HG02759 (cell line): ENCODE results near the gene TEAD1.

Source experiments
- ATAC-seq: cut with Tn5 transposase; IDR thresholded peaks from one replicate; pipeline ENCODE4 v1.9.1; 2021; ENCODE audit warnings: mild to moderate bottlenecking, moderate library complexity; ENCODE audit not compliant: unreplicated experiment

Gene TEAD1

GRCh38 chr11:12673924-12674570 is at the start of gene TEAD1:
Gene TEAD1 (plus strand): TSS chr11:12674421.
- ATAC-seq = peak; percentile 95

GRCh38 chr11:12624595-12624994 is 49.6 kb upstream of the TEAD1 start:
- no peak for ATAC-seq

GRCh38 chr11:12625438-12626071 is 48.7 kb upstream of the TEAD1 start:
- no peak for ATAC-seq

GRCh38 chr11:12626616-12627015 is 47.6 kb upstream of the TEAD1 start:
- no peak for ATAC-seq

- ATAC-seq = no peak
These were observed 45.9 kb upstream of the TEAD1 start for GRCh38 chr11:12628314-12628713.

GRCh38 chr11:12629601-12630313 is 44.5 kb upstream of the TEAD1 start:
- no peak for ATAC-seq

GRCh38 chr11:12631651-12632050 is 42.6 kb upstream of the TEAD1 start:
- ATAC-seq = no peak

- ATAC-seq = no peak
These were observed 39.9 kb upstream of the TEAD1 start for GRCh38 chr11:12634329-12634728.

- no peak for ATAC-seq
These were observed 37.3 kb upstream of the TEAD1 start for GRCh38 chr11:12636871-12637410.

GRCh38 chr11:12639388-12639787 is 34.8 kb upstream of the TEAD1 start:
- ATAC-seq = no peak

- no peak for ATAC-seq
These were observed 33.9 kb upstream of the TEAD1 start for GRCh38 chr11:12640355-12640754.

- ATAC-seq = no peak
These were observed 33.0 kb upstream of the TEAD1 start for GRCh38 chr11:12640926-12641849.

- ATAC-seq = no peak
These were observed 32.2 kb upstream of the TEAD1 start for GRCh38 chr11:12642040-12642439.

GRCh38 chr11:12642806-12643428 is 31.3 kb upstream of the TEAD1 start:
- no peak for ATAC-seq

- no peak for ATAC-seq
These were observed 27.7 kb upstream of the TEAD1 start for GRCh38 chr11:12646478-12646877.

- ATAC-seq = no peak
These were observed 20.5 kb upstream of the TEAD1 start for GRCh38 chr11:12653729-12654128.

GRCh38 chr11:12655842-12656241 is 18.4 kb upstream of the TEAD1 start:
- ATAC-seq = no peak

- no peak for ATAC-seq
These were observed 16.9 kb upstream of the TEAD1 start for GRCh38 chr11:12657336-12657735.

GRCh38 chr11:12657981-12658380 is 16.2 kb upstream of the TEAD1 start:
- no peak for ATAC-seq

- ATAC-seq = no peak
These were observed 12.0 kb upstream of the TEAD1 start for GRCh38 chr11:12662101-12662689.
